GM15510 (cell line): ENCODE results near the gene GNG11.

ENCODE experiments used
- POLR2A ChIP-seq: IDR thresholded peaks from 3 replicates; pipeline ENCODE4 v1.6.1; 2011; ENCODE audit warnings: borderline replicate concordance; ENCODE audit not compliant: insufficient read length; ENCODE audit errors: extremely low read depth

The GNG11 gene

GRCh38 chr7:93933156-93933555 lies 11.6 kb downstream of the GNG11 start:
- TF ChIP-seq POLR2A: no peak

- TF ChIP-seq POLR2A: no peak
Measured at GRCh38 chr7:93935102-93935501, 13.6 kb downstream of the GNG11 start.

GRCh38 chr7:93937818-93938217 lies 16.3 kb downstream of the GNG11 start:
- no peak for TF ChIP-seq POLR2A

DNA sequence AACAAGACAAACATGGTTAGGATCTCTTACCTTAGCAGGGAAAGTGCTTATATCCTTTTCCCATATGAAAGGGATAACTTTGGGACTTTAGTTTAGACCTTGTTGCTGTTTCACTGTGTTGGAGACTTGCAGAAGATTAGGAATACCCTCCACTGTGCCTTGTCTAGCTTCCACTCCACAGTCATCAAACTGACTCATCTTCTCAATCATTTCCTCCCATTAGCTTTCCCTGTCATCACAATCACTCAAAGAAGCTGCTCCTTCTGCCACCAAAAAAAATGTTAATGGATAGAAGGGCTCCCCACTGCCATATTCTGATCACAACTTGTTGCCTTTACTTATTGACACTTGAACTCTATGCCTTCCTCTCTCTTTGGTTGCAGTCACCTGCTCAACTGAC lies 16.8 kb downstream of the GNG11 start:
- TF ChIP-seq POLR2A: no peak

DNA sequence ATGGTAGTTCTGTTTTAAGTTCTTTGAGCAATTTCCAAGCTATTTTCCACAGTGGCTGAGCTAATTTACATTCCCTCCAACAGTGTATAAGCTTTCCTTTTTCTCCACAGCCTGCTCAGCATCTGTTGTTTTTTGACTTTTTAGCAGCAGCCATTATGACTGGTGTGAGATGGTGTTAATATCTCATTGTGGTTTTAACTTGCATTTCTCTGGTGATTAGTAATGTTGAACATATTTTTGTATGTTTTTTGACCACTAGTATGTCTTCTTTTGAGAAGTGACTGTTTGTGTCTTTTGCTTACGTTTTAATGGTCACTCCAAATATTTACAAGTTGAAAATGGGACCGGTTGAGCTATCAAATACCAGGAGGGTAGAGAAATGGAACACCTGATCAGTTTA lies 20.4 kb downstream of the GNG11 start:
- no peak for TF ChIP-seq POLR2A

DNA sequence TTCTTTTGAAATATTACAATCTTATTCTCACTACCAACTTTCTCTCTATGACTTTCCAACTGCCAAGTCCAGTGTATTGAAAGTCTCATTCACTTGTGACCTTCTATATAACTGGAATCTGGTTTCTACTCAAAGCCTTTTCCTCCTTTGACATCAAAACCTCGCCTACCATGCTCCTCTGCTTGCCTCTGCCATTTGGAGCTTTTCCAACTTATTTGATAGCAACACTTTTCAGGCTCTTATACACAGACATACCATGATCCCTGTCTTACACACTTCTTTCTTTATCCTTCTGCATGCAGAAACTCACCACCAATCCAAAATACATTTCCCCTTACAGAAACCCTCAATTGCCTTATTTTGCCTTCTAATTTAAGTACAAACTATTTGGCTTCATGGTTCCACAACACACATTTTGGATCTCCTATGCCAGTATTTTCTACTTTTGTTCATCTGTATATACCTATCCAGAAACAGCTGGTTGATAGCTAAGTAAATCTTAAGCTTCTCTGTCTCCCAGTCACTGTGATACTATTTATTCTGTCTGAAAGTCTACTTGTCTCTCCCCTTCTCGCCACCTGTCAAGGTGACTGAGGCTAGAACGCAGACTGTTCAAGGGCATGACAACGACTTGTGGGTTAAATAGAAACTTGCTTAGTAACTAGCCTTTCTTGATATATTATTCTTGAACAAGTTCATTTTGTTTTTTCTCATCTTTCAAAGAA lies 22.4 kb downstream of the GNG11 start:
- TF ChIP-seq POLR2A: no peak

DNA sequence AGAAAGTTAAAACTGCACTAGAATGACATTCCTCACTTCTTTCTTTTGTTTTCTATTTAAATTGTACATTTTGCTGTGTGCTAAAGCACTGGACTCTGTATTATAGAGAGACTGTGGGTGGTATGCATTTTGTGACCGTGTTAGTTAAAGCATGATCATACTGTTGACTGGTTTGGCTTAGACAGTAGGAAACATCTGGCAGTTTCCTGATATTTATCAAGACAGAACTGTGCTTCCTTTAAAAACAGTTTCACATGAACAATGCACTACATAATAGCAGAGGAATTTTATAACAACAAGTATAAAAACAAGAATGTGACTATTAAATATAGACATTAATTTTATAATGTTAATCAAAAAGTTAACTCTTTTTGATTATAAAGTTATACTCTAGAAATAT lies 23.1 kb downstream of the GNG11 start:
- no peak for TF ChIP-seq POLR2A

DNA sequence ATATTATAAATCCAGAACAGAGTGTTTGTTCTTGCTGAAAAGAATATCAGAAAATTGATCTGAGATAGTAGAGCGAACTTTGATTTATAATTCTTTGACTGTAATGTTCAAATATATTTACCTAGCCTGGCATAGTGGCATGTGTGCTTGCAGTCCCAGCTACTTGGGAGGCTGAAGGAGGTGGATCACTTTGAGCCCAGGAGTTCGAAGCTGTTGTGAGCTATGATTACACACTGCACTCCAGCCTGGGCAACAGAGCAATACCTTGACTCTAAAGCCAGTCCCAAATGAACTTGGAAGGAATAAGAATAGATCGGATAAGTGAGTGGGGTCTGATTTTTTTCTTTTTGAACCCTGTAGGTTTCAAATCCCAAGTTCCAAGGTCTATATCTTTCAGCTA lies 23.5 kb downstream of the GNG11 start:
- no peak for TF ChIP-seq POLR2A

DNA sequence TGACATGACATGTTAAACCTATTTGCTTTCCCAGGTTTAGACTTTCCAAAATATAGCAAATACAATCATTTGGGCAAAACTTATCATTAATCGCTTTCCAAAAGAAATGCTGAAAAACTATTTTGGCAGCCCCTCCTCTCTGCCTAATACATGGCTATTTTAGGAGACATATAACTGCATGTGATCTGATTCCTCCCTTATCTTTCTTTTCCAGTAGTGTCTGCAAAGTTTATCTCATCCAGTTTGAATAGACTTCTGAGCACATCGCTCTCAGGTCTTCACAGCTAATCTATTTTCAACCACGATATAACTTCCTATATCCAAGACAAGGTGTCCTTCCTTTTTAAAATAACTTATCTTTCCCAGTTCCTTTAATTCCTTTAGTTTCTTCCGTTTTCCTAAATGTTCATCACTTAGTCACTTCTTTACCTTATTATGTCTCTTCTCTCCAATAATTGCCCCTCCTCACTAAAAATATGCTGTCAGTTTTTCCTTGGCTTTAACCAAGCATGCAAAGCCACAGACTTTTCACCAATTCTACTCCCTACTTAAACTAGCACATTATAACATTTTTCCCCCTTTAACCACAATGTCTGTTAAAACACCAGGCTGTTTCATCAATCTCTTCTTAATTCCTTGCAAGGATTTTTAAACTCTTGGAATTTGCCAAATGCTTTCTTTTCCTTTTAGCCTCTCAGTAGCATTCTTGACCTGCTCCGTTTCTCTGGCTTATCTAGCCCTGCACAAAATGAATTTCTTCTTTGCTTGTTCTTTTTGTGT lies 24.4 kb downstream of the GNG11 start:
- no peak for TF ChIP-seq POLR2A

GRCh38 chr7:93948106-93948505 lies 26.6 kb downstream of the GNG11 start:
- no peak for TF ChIP-seq POLR2A

DNA sequence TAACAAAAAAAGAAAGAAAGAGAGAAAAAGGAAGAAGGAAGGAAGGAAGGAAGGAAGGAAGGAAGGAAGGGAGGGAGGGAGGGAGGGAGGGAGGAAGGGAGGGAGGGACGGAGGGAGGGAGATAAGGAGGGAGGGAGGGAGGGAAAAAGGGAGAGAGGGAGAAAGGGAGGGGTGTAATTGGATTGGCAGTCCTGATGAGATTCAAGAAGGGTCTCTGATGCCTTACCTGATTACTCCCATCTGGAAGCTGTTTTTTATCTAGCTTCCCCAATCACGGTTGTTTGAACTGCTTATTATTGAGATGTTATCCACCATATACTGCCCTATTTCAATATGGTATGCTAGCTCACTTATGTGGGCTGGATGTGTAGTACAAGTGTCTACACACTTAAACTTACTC lies 27.3 kb downstream of the GNG11 start:
- TF ChIP-seq POLR2A: no peak

DNA sequence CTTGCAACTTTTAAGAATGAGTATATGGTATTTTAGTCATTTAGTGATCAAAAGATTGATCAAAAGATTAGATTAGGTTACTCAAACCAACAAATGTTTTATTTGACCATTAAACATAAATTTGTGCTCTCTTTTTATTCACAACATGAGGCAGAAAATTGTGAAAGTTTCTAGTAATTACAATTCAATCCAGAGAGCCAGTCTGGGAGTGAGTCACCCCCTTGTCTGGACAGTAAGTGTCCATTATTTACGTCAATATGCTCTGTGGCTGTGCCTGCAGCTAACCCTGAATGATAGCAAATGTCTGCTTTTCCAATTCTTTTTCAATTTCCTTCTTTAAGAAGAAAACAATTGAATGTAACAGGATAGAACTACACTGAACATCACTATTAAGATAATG lies 27.9 kb downstream of the GNG11 start:
- TF ChIP-seq POLR2A: no peak

GRCh38 chr7:93955304-93955703 lies 33.8 kb downstream of the GNG11 start:
- no peak for TF ChIP-seq POLR2A

DNA sequence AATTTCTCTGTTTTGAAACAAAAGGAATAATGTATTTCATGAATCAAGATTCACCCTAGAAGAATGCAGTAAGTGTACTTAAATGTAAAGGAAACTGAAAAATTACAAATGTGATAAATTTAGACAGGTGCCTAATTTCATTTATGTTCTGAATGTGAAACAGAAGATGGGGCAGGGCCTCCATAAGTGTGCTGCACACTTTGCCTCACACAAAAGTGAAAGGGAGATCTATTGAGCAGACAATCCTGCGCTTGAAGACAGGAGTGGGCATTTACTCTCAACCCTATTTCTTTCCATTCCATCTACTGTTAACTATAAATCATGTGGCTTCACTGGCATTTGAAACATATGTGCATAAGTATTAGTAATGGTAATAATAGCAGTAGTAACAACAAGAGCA lies 36.2 kb downstream of the GNG11 start:
- no peak for TF ChIP-seq POLR2A

GRCh38 chr7:93958216-93958615 lies 36.7 kb downstream of the GNG11 start:
- TF ChIP-seq POLR2A: no peak

- TF ChIP-seq POLR2A: no peak
Measured at GRCh38 chr7:93958651-93959050, 37.1 kb downstream of the GNG11 start.

DNA sequence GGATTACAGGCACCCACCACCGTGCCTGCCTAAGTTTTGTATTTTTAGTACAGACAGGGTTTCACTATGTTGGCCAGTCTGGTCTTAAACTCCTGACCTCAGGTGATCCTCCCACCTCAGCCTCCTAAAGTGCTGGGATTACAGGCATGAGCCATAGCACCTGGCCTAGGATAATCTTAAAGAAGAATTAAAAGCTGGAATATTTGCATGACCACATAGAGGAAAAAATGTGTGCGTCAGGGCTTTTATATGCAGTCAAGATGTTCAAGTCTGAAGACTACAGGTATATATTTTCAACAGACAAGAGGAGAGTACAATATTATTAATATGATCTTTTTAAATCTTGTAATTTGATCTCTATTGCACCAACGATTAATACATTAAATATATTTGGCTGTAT lies 39.5 kb downstream of the GNG11 start:
- TF ChIP-seq POLR2A: no peak

DNA sequence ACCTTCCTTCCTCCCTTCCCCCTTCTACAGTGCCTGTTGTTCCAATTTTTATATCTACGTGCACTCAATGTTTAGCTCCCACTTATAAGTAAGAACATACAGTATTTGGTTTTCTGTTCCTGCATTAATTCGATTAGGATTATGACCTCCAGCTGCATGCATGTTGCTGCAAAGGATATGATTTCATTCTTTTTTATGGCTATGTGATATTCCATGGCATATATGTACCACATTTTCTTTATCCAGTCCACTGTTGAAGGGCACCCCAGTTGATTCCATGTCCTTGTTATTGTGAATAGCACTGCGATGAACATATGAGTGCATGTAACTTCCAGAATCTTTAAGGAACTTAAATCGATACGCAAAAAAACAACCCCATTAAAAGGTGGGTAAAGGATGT lies 42.7 kb downstream of the GNG11 start:
- TF ChIP-seq POLR2A: no peak
